NCI-H2196 treated with DMSO at 0.1 percent for 48 hours (cell line): ENCODE data around the gene GMPS.
"Not testable (repeated sequence)": the region's sequence is repeated elsewhere in the genome, so short reads cannot be mapped to it uniquely, and the experiment has no call there.

Source experiments
- DNase-seq: peaks from one replicate; lab custom pipeline; 2025; ENCODE audit not compliant: unreplicated experiment; lab: John Stamatoyannopoulos, UW

GMPS gene

GRCh38 chr3:155871746-155872158 is 1.3 kb downstream of the GMPS start:
- DNase-seq, result no peak

- DNase-seq, result no peak
Measured at GRCh38 chr3:155872904-155873646, 2.6 kb downstream of the GMPS start.

- no peak for DNase-seq
Measured at GRCh38 chr3:155876037-155876436, 5.6 kb downstream of the GMPS start.

- no peak for DNase-seq
Measured at GRCh38 chr3:155876503-155876902, 6.1 kb downstream of the GMPS start.

GRCh38 chr3:155880286-155880685 is 9.8 kb downstream of the GMPS start:
- no peak for DNase-seq

GRCh38 chr3:155884292-155884691 is 13.8 kb downstream of the GMPS start:
- DNase-seq, result no peak

- no peak for DNase-seq
Measured at GRCh38 chr3:155885292-155885691, 14.8 kb downstream of the GMPS start.

- DNase-seq, result not testable (repeated sequence)
Measured at GRCh38 chr3:155886348-155886747, 15.9 kb downstream of the GMPS start.

GRCh38 chr3:155886915-155887314 is 16.5 kb downstream of the GMPS start:
- DNase-seq, result no peak

GRCh38 chr3:155889212-155889611 is 18.8 kb downstream of the GMPS start:
- no peak for DNase-seq

GRCh38 chr3:155889952-155890351 is 19.5 kb downstream of the GMPS start:
- DNase-seq, result no peak

GRCh38 chr3:155890671-155891190 is 20.3 kb downstream of the GMPS start:
- peak; percentile 16 for DNase-seq

GRCh38 chr3:155891321-155891720 is 20.9 kb downstream of the GMPS start:
- no peak for DNase-seq

GRCh38 chr3:155895379-155895900 is 25.0 kb downstream of the GMPS start:
- DNase-seq, result no peak

- no peak for DNase-seq
Measured at GRCh38 chr3:155906900-155907299, 36.5 kb downstream of the GMPS start.

- DNase-seq, result no peak
Measured at GRCh38 chr3:155908086-155908485, 37.6 kb downstream of the GMPS start.

GRCh38 chr3:155908605-155909004 is 38.2 kb downstream of the GMPS start:
- DNase-seq, result no peak

- DNase-seq, result no peak
Measured at GRCh38 chr3:155912090-155912489, 41.6 kb downstream of the GMPS start.

- no peak for DNase-seq
Measured at GRCh38 chr3:155912579-155913190, 42.2 kb downstream of the GMPS start.

- no peak for DNase-seq
Measured at GRCh38 chr3:155917781-155918180, 47.3 kb downstream of the GMPS start.

- DNase-seq, result no peak
Measured at GRCh38 chr3:155919728-155920127, 49.3 kb downstream of the GMPS start.

GRCh38 chr3:155921486-155921885 is 51.0 kb downstream of the GMPS start:
- DNase-seq, result no peak
